Right atrium auricular region (tissue), 2 donors: ENCODE results near the gene COL7A1. TPM values are rescaled to one million over a fixed set of nuclear protein-coding genes. Genes with fewer than 3 reads are reported as not detected.
"Not testable (repeated sequence)": the region's sequence is repeated elsewhere in the genome, so short reads cannot be mapped to it uniquely, and the experiment has no call there.

Experiments
- DNase-seq: peaks from one replicate; pipeline ENCODE4 v3.0.0-alpha.2; 2019; ENCODE audit warnings: low spot score
- H3K27ac ChIP-seq, 2 donors: fragments of 200-600 bp; sonication (generic); 1 replicate in 1 of 2; 2 replicates in 1 of 2; pipeline ENCODE4 v1.5.1; 2016 to 2019
- H3K27me3 ChIP-seq, 2 donors: fragments of 200-600 bp; sonication (generic); one replicate each; pipeline versions ENCODE4 v1.5.1 to v1.6.0; 2017 to 2019
- H3K36me3 ChIP-seq: fragments of 200-600 bp; sonication (generic); one replicate; pipeline ENCODE4 v1.5.1; 2016
- H3K4me1 ChIP-seq, 2 donors: fragments of 200-600 bp; sonication (generic); one replicate each; pipeline versions ENCODE4 v1.5.1 to v1.6.0; 2017 to 2019
- H3K4me3 ChIP-seq, 2 donors: fragments of 200-600 bp; sonication (generic); 1 replicate in 1 of 2; 2 replicates in 1 of 2; pipeline ENCODE4 v1.5.1; 2017 to 2019; ENCODE audit warnings: mild to moderate bottlenecking in 1 of 2, moderate library complexity in 1 of 2
- H3K9me3 ChIP-seq, 2 donors: fragments of 200-600 bp; sonication (generic); one replicate each; pipeline ENCODE4 v1.5.1; 2019
- total RNA-seq, 2 donors: library from RNA; depleted of rRNA; stranded (reverse); fragments of >200 nt; gene quantifications; one replicate each; pipeline ENCODE4 v1.1.0, GENCODE V29; 2016
- TF ChIP-seq, protein P1 (sequence below), 2 donors: fragments of 200-600 bp; sonication (generic); IDR thresholded peaks; one replicate each; pipeline ENCODE4 v1.5.1; 2019; ENCODE audit warnings: antibody characterized with exemption in 2 of 2

COL7A1 gene
- total RNA-seq, 2 donors from 2014 or later = 1.9 to 2.6 TPM

DNA sequence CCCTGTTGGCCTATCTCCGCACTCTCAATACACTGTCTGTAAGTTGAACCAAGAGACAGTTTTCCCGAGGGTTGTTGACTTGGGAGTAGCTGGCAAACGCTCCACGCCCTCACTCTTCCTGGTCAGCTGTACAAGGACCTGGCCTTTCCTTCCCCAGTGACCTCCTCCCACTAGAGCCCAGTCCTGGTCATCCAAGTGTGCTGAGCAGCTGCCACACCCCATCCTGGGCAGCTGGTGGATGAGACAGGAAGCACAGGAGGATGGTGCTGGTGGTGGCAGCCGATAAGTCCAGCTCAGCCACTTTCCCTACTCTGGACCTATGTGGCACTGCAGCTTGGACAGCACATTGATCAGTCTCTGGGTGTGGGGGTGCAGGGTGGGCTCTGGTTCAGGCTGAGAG is 58.3 kb downstream of the COL7A1 start:
- H3K27ac ChIP-seq = no peak overlapping the region
- no peaks in the 10 kb centered on the region for H3K27me3 ChIP-seq
- no peaks in the 10 kb centered on the region for H3K36me3 ChIP-seq
- DNase-seq = no peak
- H3K9me3 ChIP-seq = no peaks in the 10 kb centered on the region
- TF ChIP-seq, protein P1, sequence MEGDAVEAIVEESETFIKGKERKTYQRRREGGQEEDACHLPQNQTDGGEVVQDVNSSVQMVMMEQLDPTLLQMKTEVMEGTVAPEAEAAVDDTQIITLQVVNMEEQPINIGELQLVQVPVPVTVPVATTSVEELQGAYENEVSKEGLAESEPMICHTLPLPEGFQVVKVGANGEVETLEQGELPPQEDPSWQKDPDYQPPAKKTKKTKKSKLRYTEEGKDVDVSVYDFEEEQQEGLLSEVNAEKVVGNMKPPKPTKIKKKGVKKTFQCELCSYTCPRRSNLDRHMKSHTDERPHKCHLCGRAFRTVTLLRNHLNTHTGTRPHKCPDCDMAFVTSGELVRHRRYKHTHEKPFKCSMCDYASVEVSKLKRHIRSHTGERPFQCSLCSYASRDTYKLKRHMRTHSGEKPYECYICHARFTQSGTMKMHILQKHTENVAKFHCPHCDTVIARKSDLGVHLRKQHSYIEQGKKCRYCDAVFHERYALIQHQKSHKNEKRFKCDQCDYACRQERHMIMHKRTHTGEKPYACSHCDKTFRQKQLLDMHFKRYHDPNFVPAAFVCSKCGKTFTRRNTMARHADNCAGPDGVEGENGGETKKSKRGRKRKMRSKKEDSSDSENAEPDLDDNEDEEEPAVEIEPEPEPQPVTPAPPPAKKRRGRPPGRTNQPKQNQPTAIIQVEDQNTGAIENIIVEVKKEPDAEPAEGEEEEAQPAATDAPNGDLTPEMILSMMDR (IDR thresholded peaks at IDR 0.05) = no peak
- no peak overlapping the region for H3K4me3 ChIP-seq
- H3K4me1 ChIP-seq = no peaks in the 10 kb centered on the region

DNA sequence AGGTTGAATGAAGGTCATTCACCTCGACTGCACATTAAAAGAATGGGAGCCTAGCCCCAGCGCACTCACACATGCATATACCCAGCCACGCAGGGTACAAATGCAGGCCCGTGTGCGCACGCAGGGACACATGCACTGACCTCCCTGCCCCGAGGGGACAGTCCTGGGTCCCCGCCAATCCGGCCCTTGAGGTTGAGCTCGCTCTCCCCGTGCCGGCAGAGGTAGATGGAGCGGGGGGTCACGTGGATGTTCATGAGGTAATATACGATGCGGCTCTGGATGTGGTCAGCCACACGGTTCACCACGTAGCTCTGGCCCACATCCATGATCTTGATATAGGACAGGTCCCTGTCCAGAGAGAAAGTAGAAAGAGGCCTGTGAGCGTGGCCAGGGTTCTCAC is 59.0 kb downstream of the COL7A1 start:
- TF ChIP-seq, protein P1 (IDR thresholded peaks at IDR 0.05) = no peak
- H3K9me3 ChIP-seq = no peaks in the 10 kb centered on the region
- no peaks in the 10 kb centered on the region for H3K36me3 ChIP-seq
- H3K4me3 ChIP-seq = no peak overlapping the region
- no peak for DNase-seq
- H3K27ac ChIP-seq = no peak overlapping the region
- H3K4me1 ChIP-seq = no peaks in the 10 kb centered on the region
- H3K27me3 ChIP-seq = no peaks in the 10 kb centered on the region

DNA sequence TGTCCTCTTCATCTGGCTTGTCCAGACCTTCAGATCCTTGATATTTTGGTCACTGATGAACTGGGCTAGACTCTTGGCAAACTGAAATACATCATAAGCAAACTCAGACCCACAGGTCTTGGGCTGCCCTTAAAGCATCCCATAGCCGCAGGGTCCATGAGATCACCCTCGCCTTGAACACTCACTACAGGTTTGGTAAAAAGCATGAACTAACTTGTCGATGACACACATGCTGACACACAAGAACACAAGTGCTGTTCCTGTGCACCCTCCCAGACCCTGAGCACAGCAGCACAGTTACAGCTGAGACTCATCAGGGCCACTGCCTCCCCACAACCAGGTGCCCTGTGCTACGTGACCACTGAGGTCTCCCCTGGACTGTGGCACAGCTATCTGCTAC is 59.6 kb downstream of the COL7A1 start:
- H3K4me3 ChIP-seq = no peak overlapping the region
- no peaks in the 10 kb centered on the region for H3K27me3 ChIP-seq
- no peak overlapping the region for H3K27ac ChIP-seq
- H3K36me3 ChIP-seq = no peaks in the 10 kb centered on the region
- no peak for DNase-seq
- no peaks in the 10 kb centered on the region for H3K9me3 ChIP-seq
- TF ChIP-seq, protein P1 (IDR thresholded peaks at IDR 0.05) = no peak
- no peaks in the 10 kb centered on the region for H3K4me1 ChIP-seq

DNA sequence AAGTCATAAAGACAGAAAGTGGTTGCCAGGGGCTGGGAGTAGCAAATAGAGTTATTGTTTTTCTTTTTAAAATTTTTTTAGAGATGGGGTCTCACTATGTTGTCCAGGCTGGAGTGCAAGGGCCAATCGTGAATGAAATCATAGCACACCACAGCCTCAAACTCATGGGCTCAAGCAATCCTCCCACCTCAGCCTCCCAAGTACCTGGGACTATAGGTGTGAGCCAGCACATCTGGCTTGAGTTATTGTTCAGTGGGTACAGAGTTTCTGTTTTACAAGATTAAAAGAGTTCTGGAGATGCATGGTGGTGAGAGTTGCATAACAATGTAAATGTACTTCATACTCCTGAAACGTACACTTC is 62.2 kb downstream of the COL7A1 start:
- no peak overlapping the region for H3K4me3 ChIP-seq
- H3K27ac ChIP-seq = no peak overlapping the region
- H3K36me3 ChIP-seq = no peaks in the 10 kb centered on the region
- H3K27me3 ChIP-seq = no peaks in the 10 kb centered on the region
- TF ChIP-seq, protein P1 (IDR thresholded peaks at IDR 0.05) = no peak
- no peaks in the 10 kb centered on the region for H3K4me1 ChIP-seq
- no peaks in the 10 kb centered on the region for H3K9me3 ChIP-seq
- DNase-seq = no peak

DNA sequence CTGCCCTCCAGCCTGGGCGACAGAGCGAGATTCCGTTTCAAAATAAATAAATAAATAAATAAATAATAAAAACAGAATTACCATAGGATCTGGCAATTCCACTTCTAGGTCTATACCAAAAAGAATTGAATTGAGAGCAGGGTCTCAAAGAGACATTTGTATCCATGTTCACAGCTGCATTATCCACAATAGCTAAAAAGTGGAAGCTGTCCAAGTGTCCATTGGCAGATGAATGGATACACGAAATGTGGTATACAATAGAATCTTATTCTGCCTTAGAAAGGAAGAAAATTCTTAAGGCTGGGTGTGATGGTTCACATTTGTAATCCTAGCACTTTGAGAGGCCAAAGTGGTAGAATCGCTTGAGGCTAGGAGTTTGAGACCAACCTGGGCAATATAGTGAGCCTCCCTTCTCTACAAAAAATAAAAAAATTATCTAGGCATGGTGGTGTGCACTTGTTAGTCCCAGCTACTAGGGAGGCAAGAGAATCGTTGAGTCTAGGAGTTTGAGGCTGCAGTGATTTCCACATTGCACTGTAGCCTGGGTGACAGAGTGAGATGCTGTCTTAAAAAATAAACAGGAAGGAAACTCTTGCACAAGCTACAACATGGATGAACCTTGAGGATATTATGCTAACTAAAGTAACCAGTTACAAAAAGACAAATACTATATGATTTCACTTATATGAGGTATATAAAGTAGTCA is 62.7 kb downstream of the COL7A1 start:
- Histone ChIP-seq H3K27ac (no peak overlapping the region), H3K27me3 (no peaks in the 10 kb centered on the region), H3K9me3 (no peaks in the 10 kb centered on the region), H3K36me3 (no peaks in the 10 kb centered on the region), H3K4me1 (no peaks in the 10 kb centered on the region), H3K4me3 (no peak overlapping the region)
- TF ChIP-seq, protein P1 (IDR thresholded peaks at IDR 0.05) = no peak
- DNase-seq = no peak

DNA sequence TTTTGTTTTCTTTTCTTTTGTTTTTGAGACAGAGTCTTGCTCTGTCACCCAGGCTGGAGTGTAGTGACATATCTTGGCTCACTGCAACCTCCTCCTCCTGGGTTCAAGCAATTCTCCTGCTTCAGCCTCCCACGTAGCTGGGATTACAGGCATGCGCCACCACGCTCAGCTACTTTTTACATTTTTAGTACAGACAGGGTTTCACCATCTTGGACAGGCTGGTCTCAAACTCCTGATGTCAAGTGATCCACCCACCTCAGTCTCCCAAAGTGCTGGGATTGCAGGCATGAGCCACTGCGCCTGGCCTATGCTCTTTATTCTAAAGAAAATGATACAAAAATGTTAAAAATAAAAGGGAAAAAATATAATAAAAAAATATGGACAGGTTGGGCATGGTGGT is 64.4 kb downstream of the COL7A1 start:
- DNase-seq, H3K9me3 ChIP-seq, H3K36me3 ChIP-seq, H3K27ac ChIP-seq, H3K4me1 ChIP-seq, H3K27me3 ChIP-seq, H3K4me3 ChIP-seq: not testable (repeated sequence)
